Measurements from ENCODE around the gene EIF4B.

DNA sequence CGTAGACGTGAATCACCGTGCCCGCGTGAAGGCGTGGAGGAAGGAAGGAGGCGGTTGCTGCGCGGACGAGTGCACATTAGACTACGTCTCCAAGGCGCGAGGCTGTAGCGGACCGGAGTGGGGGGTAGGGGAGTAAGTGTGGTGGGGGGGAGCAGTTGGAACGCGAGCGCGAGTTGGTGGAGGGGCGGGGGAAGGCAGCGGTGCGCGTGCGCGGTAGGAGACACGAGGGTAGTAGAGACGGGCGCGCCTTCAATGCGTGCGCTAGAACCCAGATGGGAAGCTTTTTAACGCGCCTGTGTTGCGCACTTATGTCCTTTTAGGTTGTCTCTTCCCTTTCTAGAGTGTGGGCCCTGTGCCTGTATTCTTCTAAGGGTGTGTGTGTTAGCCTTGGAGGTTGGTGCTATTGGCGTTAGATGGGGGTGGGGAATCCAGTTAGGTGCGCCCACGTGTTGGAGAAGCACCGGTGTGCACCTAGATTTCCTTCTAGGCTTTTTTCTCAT is 604 bp downstream of the EIF4B start:
- TF ChIP-seq POLR2A (IDR thresholded peaks at IDR 0.05) = no peak
- TF ChIP-seq, protein P1, sequence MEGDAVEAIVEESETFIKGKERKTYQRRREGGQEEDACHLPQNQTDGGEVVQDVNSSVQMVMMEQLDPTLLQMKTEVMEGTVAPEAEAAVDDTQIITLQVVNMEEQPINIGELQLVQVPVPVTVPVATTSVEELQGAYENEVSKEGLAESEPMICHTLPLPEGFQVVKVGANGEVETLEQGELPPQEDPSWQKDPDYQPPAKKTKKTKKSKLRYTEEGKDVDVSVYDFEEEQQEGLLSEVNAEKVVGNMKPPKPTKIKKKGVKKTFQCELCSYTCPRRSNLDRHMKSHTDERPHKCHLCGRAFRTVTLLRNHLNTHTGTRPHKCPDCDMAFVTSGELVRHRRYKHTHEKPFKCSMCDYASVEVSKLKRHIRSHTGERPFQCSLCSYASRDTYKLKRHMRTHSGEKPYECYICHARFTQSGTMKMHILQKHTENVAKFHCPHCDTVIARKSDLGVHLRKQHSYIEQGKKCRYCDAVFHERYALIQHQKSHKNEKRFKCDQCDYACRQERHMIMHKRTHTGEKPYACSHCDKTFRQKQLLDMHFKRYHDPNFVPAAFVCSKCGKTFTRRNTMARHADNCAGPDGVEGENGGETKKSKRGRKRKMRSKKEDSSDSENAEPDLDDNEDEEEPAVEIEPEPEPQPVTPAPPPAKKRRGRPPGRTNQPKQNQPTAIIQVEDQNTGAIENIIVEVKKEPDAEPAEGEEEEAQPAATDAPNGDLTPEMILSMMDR (IDR thresholded peaks at IDR 0.05) = no peak

All from adrenal gland (tissue), 5 donors.